GM21515 (cell line): Measurements from ENCODE around the gene GLI3.

Source experiments
- ATAC-seq: cut with Tn5 transposase; IDR thresholded peaks from one replicate; pipeline ENCODE4 v1.9.1; 2021; ENCODE audit not compliant: unreplicated experiment

The GLI3 gene

GRCh38 chr7:42085531-42085930 lies 151.5 kb downstream of the GLI3 start:
- ATAC-seq = no peak

GRCh38 chr7:42084263-42084662 lies 152.7 kb downstream of the GLI3 start:
- ATAC-seq = no peak

GRCh38 chr7:42083284-42083683 lies 153.7 kb downstream of the GLI3 start:
- no peak for ATAC-seq

GRCh38 chr7:42082144-42082543 lies 154.9 kb downstream of the GLI3 start:
- ATAC-seq = no peak

GRCh38 chr7:42081671-42082070 lies 155.3 kb downstream of the GLI3 start:
- no peak for ATAC-seq

GRCh38 chr7:42080841-42081586 lies 156.0 kb downstream of the GLI3 start:
- ATAC-seq = no peak

- ATAC-seq = no peak
Measured at GRCh38 chr7:42077271-42078135, 159.5 kb downstream of the GLI3 start.

GRCh38 chr7:42076870-42077269 lies 160.1 kb downstream of the GLI3 start:
- no peak for ATAC-seq

- ATAC-seq = no peak
Measured at GRCh38 chr7:42075418-42075817, 161.6 kb downstream of the GLI3 start.

- no peak for ATAC-seq
Measured at GRCh38 chr7:42074076-42074475, 162.9 kb downstream of the GLI3 start.

- no peak for ATAC-seq
Measured at GRCh38 chr7:42071372-42072261, 165.4 kb downstream of the GLI3 start.

- ATAC-seq = no peak
Measured at GRCh38 chr7:42070068-42070467, 166.9 kb downstream of the GLI3 start.

GRCh38 chr7:42069590-42069989 lies 167.4 kb downstream of the GLI3 start:
- ATAC-seq = no peak

- ATAC-seq = no peak
Measured at GRCh38 chr7:42068554-42069280, 168.3 kb downstream of the GLI3 start.

- ATAC-seq = no peak
Measured at GRCh38 chr7:42065942-42066341, 171.1 kb downstream of the GLI3 start.

GRCh38 chr7:42065015-42065414 lies 172.0 kb downstream of the GLI3 start:
- ATAC-seq = no peak

- ATAC-seq = no peak
Measured at GRCh38 chr7:42064534-42064933, 172.5 kb downstream of the GLI3 start.

- no peak for ATAC-seq
Measured at GRCh38 chr7:42059275-42059674, 177.7 kb downstream of the GLI3 start.

- ATAC-seq = no peak
Measured at GRCh38 chr7:42057331-42057730, 179.7 kb downstream of the GLI3 start.

- no peak for ATAC-seq
Measured at GRCh38 chr7:42055171-42055570, 181.8 kb downstream of the GLI3 start.

- ATAC-seq = no peak
Measured at GRCh38 chr7:42053834-42054233, 183.2 kb downstream of the GLI3 start.
